Measurements from ENCODE around the gene CDH8. TPM values are rescaled to one million over a fixed set of nuclear protein-coding genes. Genes with fewer than 3 reads are reported as not detected.

CDH8 gene
- polyA plus RNA-seq, 2 of the 4 experiments (the other 2 are of a cell fraction): 0.23 to 0.94 TPM

DNA sequence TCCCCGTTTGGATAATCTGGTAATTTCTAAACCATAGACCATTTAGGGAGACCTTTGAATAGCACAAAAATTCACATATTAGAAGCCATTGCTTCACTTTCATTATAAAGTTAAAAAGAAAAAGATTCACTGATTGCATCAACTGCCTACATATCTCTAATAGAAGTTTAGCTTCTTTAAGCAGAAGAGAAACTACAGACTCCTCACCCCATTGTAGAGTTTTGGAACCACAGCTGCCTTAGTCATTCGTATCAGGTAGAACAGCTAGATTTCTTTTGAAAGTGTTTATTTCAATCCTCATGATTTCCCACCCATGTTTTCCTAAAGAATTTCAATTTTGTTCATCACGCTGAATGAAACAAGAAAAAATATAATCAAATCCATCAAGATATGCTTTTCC is 144.8 kb downstream of the CDH8 start (continued):
- TF ChIP-seq, protein P1, sequence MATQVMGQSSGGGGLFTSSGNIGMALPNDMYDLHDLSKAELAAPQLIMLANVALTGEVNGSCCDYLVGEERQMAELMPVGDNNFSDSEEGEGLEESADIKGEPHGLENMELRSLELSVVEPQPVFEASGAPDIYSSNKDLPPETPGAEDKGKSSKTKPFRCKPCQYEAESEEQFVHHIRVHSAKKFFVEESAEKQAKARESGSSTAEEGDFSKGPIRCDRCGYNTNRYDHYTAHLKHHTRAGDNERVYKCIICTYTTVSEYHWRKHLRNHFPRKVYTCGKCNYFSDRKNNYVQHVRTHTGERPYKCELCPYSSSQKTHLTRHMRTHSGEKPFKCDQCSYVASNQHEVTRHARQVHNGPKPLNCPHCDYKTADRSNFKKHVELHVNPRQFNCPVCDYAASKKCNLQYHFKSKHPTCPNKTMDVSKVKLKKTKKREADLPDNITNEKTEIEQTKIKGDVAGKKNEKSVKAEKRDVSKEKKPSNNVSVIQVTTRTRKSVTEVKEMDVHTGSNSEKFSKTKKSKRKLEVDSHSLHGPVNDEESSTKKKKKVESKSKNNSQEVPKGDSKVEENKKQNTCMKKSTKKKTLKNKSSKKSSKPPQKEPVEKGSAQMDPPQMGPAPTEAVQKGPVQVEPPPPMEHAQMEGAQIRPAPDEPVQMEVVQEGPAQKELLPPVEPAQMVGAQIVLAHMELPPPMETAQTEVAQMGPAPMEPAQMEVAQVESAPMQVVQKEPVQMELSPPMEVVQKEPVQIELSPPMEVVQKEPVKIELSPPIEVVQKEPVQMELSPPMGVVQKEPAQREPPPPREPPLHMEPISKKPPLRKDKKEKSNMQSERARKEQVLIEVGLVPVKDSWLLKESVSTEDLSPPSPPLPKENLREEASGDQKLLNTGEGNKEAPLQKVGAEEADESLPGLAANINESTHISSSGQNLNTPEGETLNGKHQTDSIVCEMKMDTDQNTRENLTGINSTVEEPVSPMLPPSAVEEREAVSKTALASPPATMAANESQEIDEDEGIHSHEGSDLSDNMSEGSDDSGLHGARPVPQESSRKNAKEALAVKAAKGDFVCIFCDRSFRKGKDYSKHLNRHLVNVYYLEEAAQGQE (IDR thresholded peaks at IDR 0.05): no peak

DNA sequence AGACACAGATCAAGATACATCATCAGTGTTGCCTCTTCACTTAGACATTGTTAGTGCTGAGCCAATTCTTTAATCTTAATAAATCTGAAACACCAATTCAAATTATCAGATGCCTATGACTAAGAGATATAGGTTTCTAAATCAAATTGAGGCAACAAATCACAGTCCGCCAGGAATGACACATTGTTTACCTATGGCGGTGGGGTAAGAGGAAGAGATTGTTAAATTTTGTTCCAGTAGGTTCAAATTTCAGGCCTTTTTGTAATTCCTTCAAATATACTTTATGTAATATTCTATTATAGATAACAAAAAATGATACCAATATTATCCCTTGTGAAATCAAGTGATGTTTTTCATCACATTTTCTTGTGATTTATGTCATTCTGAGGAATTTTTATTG is 145.9 kb downstream of the CDH8 start:
- ATAC-seq (no peak), FAIRE-seq (no peak), DNase-seq (ENCODE audit: low read depth in 1 of 2, low spot score in 1 of 2) (peak in 1 of 2 experiments; percentile 1)
- Histone ChIP-seq H3K9me3 (no peaks in the 10 kb centered on the region), H3K4me3 (no peak overlapping the region), H3K27ac (no peak overlapping the region), H3K4me1 (0 out of 3 replicates have a peak, but pooled peaks cover 8% of the 10 kb centered on the region), H3K4me2 (0 out of 3 replicates have a peak overlapping the region, but pooled peaks have one; percentile 10)
- 57% methylated on average over 2 of the region's 2 CpGs for WGBS (ENCODE audit: missing lambda C conversion rate)
- TF ChIP-seq CTCF (IDR thresholded peaks at IDR 0.05): no peak
- TF ChIP-seq RARB (CRISPR knock-in tag; IDR thresholded peaks at IDR 0.05): no peak
- TF ChIP-seq ZFP36 (IDR thresholded peaks at IDR 0.05; ENCODE audit: borderline replicate concordance, partially characterized antibody): no peak
- TF ChIP-seq, protein P2, sequence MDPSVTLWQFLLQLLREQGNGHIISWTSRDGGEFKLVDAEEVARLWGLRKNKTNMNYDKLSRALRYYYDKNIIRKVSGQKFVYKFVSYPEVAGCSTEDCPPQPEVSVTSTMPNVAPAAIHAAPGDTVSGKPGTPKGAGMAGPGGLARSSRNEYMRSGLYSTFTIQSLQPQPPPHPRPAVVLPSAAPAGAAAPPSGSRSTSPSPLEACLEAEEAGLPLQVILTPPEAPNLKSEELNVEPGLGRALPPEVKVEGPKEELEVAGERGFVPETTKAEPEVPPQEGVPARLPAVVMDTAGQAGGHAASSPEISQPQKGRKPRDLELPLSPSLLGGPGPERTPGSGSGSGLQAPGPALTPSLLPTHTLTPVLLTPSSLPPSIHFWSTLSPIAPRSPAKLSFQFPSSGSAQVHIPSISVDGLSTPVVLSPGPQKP (IDR thresholded peaks at IDR 0.05; ENCODE audit: low read depth, low read length): no peak
- TF ChIP-seq, protein P3, sequence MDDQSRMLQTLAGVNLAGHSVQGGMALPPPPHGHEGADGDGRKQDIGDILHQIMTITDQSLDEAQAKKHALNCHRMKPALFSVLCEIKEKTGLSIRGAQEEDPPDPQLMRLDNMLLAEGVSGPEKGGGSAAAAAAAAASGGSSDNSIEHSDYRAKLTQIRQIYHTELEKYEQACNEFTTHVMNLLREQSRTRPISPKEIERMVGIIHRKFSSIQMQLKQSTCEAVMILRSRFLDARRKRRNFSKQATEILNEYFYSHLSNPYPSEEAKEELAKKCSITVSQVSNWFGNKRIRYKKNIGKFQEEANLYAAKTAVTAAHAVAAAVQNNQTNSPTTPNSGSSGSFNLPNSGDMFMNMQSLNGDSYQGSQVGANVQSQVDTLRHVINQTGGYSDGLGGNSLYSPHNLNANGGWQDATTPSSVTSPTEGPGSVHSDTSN (IDR thresholded peaks at IDR 0.05): no peak
- TF ChIP-seq CHD2 (IDR thresholded peaks at IDR 0.05; ENCODE audit: low read length, partially characterized antibody): no peak
- no peak for TF ChIP-seq JUN (IDR thresholded peaks at IDR 0.05)
- no peak for TF ChIP-seq ESRRA (IDR thresholded peaks at IDR 0.05; ENCODE audit: borderline replicate concordance, low read length)
- TF ChIP-seq FOSB (CRISPR knock-in tag; IDR thresholded peaks at IDR 0.05): no peak
- TF ChIP-seq MYC (IDR thresholded peaks at IDR 0.05; ENCODE audit: borderline replicate concordance, low read length): no peak
- no peak for TF ChIP-seq KDM1A (IDR thresholded peaks at IDR 0.05; ENCODE audit: low read depth)
- no peak for TF ChIP-seq MAZ (IDR thresholded peaks at IDR 0.05; ENCODE audit: borderline replicate concordance, low read depth, low read length)
- no peak for TF ChIP-seq HDAC2 (IDR thresholded peaks at IDR 0.05)
- no peak for TF ChIP-seq GATA3 (IDR thresholded peaks at IDR 0.05; ENCODE audit: borderline replicate concordance)
- ChIA-PET POLR2A (no interaction called here), CTCF (no interaction called here)

- WGBS (ENCODE audit: missing lambda C conversion rate): 56% methylated on average over 4 of the region's 4 CpGs
- CTCF ChIA-PET: no interaction called here
- Histone ChIP-seq H3K4me1 (0 out of 3 replicates have a peak, but pooled peaks cover 8% of the 10 kb centered on the region), H3K27ac (no peak overlapping the region; a peak in 1 of 6 replicates), H3K4me2 (no peak overlapping the region), H3K4me3 (no peak overlapping the region), H3K9me3 (no peaks in the 10 kb centered on the region)
- TF ChIP-seq MAFK (IDR thresholded peaks at IDR 0.05; ENCODE audit: partially characterized antibody) (peak; percentile 5), EHMT2 (IDR thresholded peaks at IDR 0.05; ENCODE audit: low read depth) (no peak)
- POLR2A ChIA-PET: no interaction called here
- FAIRE-seq: no peak
- peak in 1 of 2 experiments; percentile 24 for DNase-seq (ENCODE audit: low read depth in 1 of 2, low spot score in 1 of 2)
- no peak for ATAC-seq
Observed at GRCh38 chr16:61887903-61888302, 148.3 kb downstream of the CDH8 start.
